Activated CD8-positive, alpha-beta memory T cell treated with anti-CD3 and anti-CD28 coated beads for 36 hours (primary cell): ENCODE results near the gene ZFR2. TPM values are rescaled to one million over a fixed set of nuclear protein-coding genes. Genes with fewer than 3 reads are reported as not detected.

Source experiments
- CTCF ChIA-PET: fragments of 350-600 bp; sonication (Branson Sonifier 250); formaldehyde crosslinking; loops from one replicate; lab custom pipeline; 2021; ENCODE audit warnings: antibody characterized with exemption; lab: Charles Lee
- POLR2A ChIA-PET: fragments of 350-600 bp; sonication (Branson Sonifier 250); formaldehyde crosslinking; loops from one replicate; lab custom pipeline; 2021; ENCODE audit warnings: antibody characterized with exemption; lab: Charles Lee
- total RNA-seq, 2 experiments: library from RNA; stranded (reverse); gene quantifications; one replicate each; pipeline ENCODE4 v1.2.3, GENCODE V29; 2021

Gene ZFR2
- total RNA-seq, 2 experiments from 2014 or later = 0.69 to 1.0 TPM

DNA sequence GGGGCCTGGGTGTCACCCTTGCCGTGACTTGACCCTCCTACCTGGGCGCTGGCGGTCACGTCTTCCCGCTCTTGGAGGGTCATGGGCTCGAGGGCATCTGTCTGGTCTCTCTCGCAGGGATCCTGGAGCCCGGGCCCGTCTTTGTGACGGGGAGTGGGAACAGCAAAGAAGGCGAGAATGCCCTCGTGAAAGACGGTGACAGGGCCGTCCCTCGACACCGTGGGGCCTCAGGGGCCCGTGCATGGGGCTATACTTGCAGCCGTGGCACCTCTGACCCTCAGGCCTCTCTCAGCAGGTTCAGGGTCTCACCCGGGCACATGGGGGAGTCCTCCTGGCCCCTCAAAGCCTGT lies 61.7 kb downstream of the ZFR2 start:
- CTCF ChIA-PET = interaction anchor here (1.1 kb wide), 1 partner anchor 15 kb away, joined by 3 read pairs; no protein-coding TSS in a partner anchor
- POLR2A ChIA-PET = no interaction called here

DNA sequence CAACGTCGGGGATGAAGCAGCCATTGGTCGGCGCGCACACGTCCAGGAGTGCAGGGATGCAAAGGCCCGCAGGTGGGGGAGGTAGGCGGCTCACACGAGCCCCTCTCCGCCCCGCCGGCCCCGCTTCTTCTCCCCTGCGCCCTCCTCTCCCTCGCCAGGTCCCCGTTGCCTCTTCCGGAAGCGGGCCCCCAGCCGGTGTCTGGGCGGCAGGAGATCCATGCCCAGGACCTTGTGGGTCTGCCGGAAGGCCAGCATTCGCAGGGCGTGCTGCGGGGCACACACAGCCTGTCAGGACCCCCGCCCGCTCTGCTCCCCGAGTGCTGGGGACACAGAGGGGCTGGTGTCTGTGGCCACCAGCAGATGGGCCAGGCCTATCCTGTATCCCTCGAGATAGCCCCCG lies 63.0 kb downstream of the ZFR2 start:
- ChIA-PET CTCF (interaction anchor here (1.1 kb wide), 1 partner anchor 16 kb away, joined by 3 read pairs; no protein-coding TSS in a partner anchor), POLR2A (no interaction called here)

DNA sequence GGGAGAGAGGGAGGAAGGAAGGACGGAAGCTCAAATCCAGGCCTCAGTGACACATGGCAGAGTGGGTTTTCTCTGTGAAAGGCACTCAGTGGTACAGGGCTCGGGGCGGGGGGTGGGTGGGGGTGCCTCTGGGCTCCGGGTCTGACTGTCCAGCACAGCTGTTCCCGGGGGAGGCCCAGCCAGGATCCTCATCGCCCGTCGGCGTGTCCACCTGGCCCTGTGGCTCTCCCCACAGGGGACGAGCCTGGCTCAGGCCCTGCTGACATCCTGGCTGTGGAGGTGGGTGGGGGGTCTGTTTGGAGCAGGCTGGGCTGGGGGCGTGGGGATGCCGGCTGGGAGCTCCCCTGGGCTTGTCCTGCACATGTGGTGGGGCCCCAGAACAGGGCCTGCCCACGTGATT lies 64.4 kb downstream of the ZFR2 start:
- CTCF ChIA-PET = interaction anchor here (0.6 to 1.2 kb wide), 4 partner anchors 18 to 146 kb away, joined by 3 to 4 read pairs (median 3); no protein-coding TSS in a partner anchor
- POLR2A ChIA-PET = no interaction called here

- CTCF ChIA-PET = interaction anchor here (0.6 to 1.2 kb wide), 5 partner anchors 18 to 147 kb away, joined by 3 to 4 read pairs (median 3); no protein-coding TSS in a partner anchor
- POLR2A ChIA-PET = no interaction called here
Measured at GRCh38 chr19:3803986-3804385, 64.9 kb downstream of the ZFR2 start.

GRCh38 chr19:3803114-3803888 lies 65.5 kb downstream of the ZFR2 start:
- ChIA-PET POLR2A (no interaction called here), CTCF (interaction anchor here (0.6 to 1.1 kb wide), 2 partner anchors 85 to 113 kb away, joined by 3 to 4 read pairs; no protein-coding TSS in a partner anchor)

DNA sequence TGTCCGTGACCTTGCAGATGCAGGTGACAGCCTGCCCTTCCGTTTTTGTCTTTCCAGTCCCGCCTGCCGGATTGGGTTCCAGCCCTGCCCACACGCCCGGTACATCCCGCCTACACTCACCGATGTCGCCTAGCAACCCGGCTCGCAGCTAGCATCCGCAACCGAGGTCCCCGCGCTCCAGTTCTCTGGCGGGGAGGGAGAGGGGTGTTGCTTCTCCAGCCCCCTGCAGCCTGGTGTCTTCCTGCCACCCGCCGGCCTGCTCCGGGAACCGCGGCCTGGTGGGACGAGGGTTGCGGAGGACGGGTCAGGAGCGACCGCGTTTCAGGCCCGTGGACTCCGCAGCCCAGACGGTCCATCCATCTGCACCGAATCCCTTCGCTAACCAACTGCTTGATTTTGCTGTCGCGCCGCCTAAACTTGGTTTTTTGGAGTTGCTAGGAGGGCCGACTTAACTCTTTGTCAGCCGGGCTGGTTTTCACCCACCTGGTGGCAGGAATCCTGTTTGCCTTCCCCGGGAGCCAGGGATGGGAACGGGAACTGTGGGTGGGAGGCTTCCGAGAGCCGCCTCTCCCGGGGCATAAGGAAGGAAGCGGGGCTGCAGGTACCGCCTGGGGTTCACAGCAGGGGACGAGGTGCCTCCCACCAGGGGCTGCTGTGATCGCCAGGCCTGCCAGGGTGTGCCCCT lies 67.3 kb downstream of the ZFR2 start:
- CTCF ChIA-PET = interaction anchor here (0.6 kb wide), 1 partner anchor 151 kb away, joined by 3 read pairs; no protein-coding TSS in a partner anchor

GRCh38 chr19:3800996-3801395 lies 67.8 kb downstream of the ZFR2 start:
- POLR2A ChIA-PET = no interaction called here
- CTCF ChIA-PET = interaction anchor here (0.6 kb wide), 1 partner anchor 151 kb away, joined by 3 read pairs; no protein-coding TSS in a partner anchor

More for the DNA sequence above, 67.3 kb downstream of the ZFR2 start:
- POLR2A ChIA-PET = no interaction called here

DNA sequence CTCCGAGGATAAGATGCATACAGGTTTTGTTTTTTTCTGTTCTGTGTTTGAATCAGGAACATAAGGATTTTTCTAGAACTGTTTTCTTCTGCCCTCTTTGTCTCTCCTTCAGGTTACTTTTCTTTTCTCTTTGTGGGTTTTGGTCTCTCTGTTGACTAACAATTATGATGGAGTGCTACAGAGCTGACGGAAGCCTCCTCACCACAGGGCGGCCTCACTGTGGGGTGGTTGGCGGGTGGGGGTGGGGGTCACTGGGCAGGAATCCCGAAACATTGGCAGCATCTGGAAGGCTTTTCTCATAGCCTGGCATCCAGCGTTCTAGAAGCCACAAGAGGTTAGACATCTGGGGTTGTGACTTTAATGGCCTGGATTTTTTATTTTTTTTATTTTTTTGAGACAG lies 70.7 kb downstream of the ZFR2 start:
- ChIA-PET CTCF (interaction anchor here (1.0 to 2.8 kb wide), 4 partner anchors 11 to 24 kb away, joined by 3 to 12 read pairs (median 4); no protein-coding TSS in a partner anchor), POLR2A (interaction anchor here (1.3 kb wide), 1 partner anchor 14 kb away, joined by 4 read pairs; no protein-coding TSS in a partner anchor)

DNA sequence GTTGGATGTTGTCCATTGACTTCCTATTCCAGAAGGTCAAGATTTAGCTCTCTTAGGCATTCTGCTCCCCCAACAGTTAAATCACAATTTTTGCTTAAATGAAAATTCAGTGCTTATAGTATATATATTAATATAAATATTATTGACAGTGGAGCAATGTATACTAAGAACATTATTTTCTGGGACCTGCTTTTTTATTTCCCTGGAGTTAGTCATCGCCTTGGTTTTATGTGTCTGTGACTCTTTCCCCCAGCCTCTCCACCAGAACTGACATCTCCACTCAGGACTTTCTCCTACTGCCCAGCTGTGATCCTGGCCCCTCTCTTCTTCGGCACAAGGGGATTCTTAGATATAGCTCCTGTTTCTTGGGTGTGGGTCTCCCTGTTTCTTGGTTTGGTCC lies 72.5 kb downstream of the ZFR2 start:
- ChIA-PET POLR2A (no interaction called here), CTCF (interaction anchor here (2.8 kb wide), 1 partner anchor 26 kb away, joined by 12 read pairs; no protein-coding TSS in a partner anchor)

- CTCF ChIA-PET = interaction anchor here (2.2 kb wide), 1 partner anchor 28 kb away, joined by 9 read pairs; no protein-coding TSS in a partner anchor
- POLR2A ChIA-PET = no interaction called here
Measured at GRCh38 chr19:3793799-3794198, 75.0 kb downstream of the ZFR2 start.

- POLR2A ChIA-PET = no interaction called here
- CTCF ChIA-PET = no interaction called here
Measured at GRCh38 chr19:3792114-3792513, 76.7 kb downstream of the ZFR2 start.

- CTCF ChIA-PET = no interaction called here
- POLR2A ChIA-PET = no interaction called here
Measured at GRCh38 chr19:3790941-3791340, 77.9 kb downstream of the ZFR2 start.

- CTCF ChIA-PET = interaction anchor here (2.3 kb wide), 1 partner anchor 32 kb away, joined by 11 read pairs; no protein-coding TSS in a partner anchor
- POLR2A ChIA-PET = interaction anchor here (0.5 to 0.6 kb wide), 2 partner anchors 239 to 692 kb away, joined by 5 to 6 read pairs; no protein-coding TSS in a partner anchor
Measured at GRCh38 chr19:3790209-3790734, 78.6 kb downstream of the ZFR2 start.

GRCh38 chr19:3788996-3789778 lies 79.7 kb downstream of the ZFR2 start:
- ChIA-PET POLR2A (interaction anchor here (0.6 to 1.6 kb wide), 2 partner anchors 23 to 240 kb away, joined by 5 to 6 read pairs; no protein-coding TSS in a partner anchor), CTCF (interaction anchor here (0.6 to 2.3 kb wide), 5 partner anchors 26 to 710 kb away, joined by 3 to 11 read pairs (median 4); partner anchors contain the start of gene CELF5)

DNA sequence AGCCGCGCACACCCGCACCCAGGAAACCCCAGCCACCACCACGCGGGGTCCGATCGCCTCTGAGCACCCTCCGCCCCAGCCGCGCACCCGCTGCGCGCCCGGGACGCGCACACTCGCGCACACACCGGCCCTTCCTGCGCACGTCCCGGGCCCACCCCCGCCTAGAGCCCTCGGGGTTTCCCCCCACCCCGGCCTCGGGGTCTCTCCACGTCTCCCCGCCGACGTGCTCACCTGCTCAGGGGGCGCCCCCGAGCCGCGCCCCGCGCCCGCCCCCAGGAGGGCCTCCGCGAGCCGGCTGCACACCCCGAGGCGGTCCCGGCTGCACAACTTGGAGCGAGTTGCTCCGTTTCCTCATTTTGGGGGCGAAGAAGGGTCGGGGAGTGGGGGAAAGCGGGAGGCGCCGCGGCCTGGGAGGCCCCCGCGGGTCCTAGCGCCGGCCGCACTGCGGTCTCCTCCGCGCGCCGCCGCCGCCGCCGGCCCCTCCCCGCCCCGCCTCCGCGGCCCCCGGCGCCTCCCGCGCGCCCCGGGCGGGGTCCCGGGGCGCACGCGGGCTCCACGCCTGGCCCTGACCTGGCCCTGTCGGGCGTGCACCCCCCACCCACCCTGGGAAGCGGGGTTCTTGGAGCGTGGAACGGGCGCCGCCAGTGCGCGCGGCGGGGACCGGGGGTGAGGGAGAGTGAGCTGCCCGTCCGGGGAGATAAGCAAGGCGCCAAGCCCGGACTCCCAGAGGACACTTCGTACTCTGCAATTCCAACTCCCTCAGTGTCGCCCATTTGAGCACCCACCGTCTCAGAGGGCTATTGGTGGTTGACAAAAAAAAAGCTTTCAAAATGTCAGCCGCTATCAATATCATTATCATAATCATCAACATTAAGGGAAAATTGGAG lies 82.7 kb downstream of the ZFR2 start, which contains the start of gene MATK:
Gene MATK (minus strand): TSS at position 444 of the 887 bp plus-strand sequence. CDS start 1,246 bp downstream, outside the sequence.
- POLR2A ChIA-PET = no interaction called here
- CTCF ChIA-PET = interaction anchor here (0.7 to 1.4 kb wide), 4 partner anchors 24 to 35 kb away, joined by 3 read pairs; partner anchors contain the start of gene MRPL54

DNA sequence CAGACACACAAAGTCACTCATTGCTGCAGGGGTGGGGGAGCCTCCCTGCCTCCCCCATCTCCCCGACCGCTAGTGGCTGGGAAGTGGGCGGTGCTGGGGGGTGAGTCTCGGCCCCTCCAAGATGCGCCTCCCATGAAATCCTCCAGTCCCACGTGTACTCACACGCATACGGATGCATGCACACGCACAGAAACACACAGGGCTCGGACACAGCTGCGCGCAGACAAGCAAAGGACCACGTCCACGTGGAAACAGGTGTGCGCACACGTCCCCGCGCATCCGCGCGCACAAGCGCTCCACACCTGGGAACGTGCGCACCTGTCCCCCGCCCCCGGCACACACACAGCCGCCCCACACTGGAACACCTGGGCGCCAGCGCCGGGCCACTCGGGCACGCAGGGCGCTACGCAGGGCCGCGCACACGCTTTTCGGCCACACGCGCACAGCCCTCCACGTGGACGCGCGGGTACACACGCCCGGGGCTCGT lies 83.3 kb downstream of the ZFR2 start:
- POLR2A ChIA-PET = interaction anchor here (0.9 to 1.0 kb wide), 2 partner anchors 26 to 115 kb away, joined by 3 to 4 read pairs; no protein-coding TSS in a partner anchor
- CTCF ChIA-PET = interaction anchor here (1.1 to 1.4 kb wide), 2 partner anchors 23 to 27 kb away, joined by 3 to 6 read pairs; partner anchors contain the start of gene MRPL54
